SU-DHL-6 (cell line): ENCODE results near the gene AFF3.

ENCODE experiments used
- H2AFZ ChIP-seq: fragments of 200-600 bp; sonication (generic); 2 replicates; pipeline ENCODE4 v1.6.1; 2014; ENCODE audit warnings: low read depth, mild to moderate bottlenecking, moderate library complexity, mixed read lengths, antibody characterized with exemption, low read length; ENCODE audit not compliant: severe bottlenecking
- H3F3A ChIP-seq: fragments of 200-600 bp; shearing (Covaris generic); 2 replicates; pipeline ENCODE4 v1.6.0; 2016; ENCODE audit warnings: antibody characterized with exemption, mild to moderate bottlenecking; ENCODE audit not compliant: insufficient read depth
- H3K27ac ChIP-seq: fragments of 200-600 bp; sonication (generic); 2 replicates; pipeline ENCODE4 v1.5.1; 2016; ENCODE audit warnings: low read depth, mild to moderate bottlenecking, low read length, moderate library complexity, mixed read lengths
- H3K27me3 ChIP-seq: fragments of 200-600 bp; sonication (generic), shearing (Covaris generic); 2 replicates; pipeline ENCODE4 v1.6.0; 2014; ENCODE audit warnings: mild to moderate bottlenecking, low read length
- H3K36me3 ChIP-seq: fragments of 200-600 bp; sonication (generic); 2 replicates; pipeline ENCODE4 v1.6.1; 2014; ENCODE audit warnings: mild to moderate bottlenecking, low read length, mixed read lengths
- H3K4me2 ChIP-seq: fragments of 300-600, 200-600 bp; shearing (Covaris generic), sonication (generic); 2 replicates; pipeline ENCODE4 v1.6.0; 2014; ENCODE audit warnings: low read length, low read depth, mild to moderate bottlenecking; ENCODE audit not compliant: poor library complexity, severe bottlenecking
- H3K4me3 ChIP-seq: fragments of 200-600 bp; sonication (generic); 2 replicates; pipeline ENCODE4 v1.5.1; 2014; ENCODE audit warnings: antibody characterized with exemption, low read length, mild to moderate bottlenecking, mixed read lengths; ENCODE audit not compliant: insufficient read depth, poor library complexity, severe bottlenecking
- H3K79me2 ChIP-seq: fragments of 200-600 bp; sonication (generic); 2 replicates; pipeline ENCODE4 v1.6.1; 2014; ENCODE audit warnings: mild to moderate bottlenecking, low read length, moderate library complexity; ENCODE audit not compliant: insufficient read depth
- H3K9ac ChIP-seq: fragments of 200-600 bp; sonication (generic); 2 replicates; pipeline ENCODE4 v1.7.0; 2014; ENCODE audit warnings: mild to moderate bottlenecking, low read length
- H3K9me2 ChIP-seq: fragments of 200-600 bp; sonication (generic); replicated peaks from 2 replicates; pipeline ENCODE4 v1.6.1; 2014; ENCODE audit warnings: low read length; ENCODE audit not compliant: insufficient read depth
- H3K9me3 ChIP-seq: fragments of 200-600 bp; sonication (generic); 2 replicates; pipeline ENCODE4 v1.6.1; 2014; ENCODE audit warnings: low read length, mixed read lengths; ENCODE audit not compliant: insufficient read depth
- H4K20me1 ChIP-seq: fragments of 200-600 bp; sonication (generic); 2 replicates; pipeline ENCODE4 v1.6.1; 2014; ENCODE audit warnings: low read depth, mild to moderate bottlenecking, antibody characterized with exemption, low read length, moderate library complexity, mixed read lengths
- CTCF ChIP-seq: fragments of 200-600 bp; sonication (generic); IDR thresholded peaks from one replicate; pipeline ENCODE4 v1.5.1; 2017; ENCODE audit warnings: antibody characterized with exemption, mild to moderate bottlenecking, low read length, moderate library complexity; ENCODE audit not compliant: insufficient read depth, poor library complexity, severe bottlenecking
- EZH2phosphoT487 ChIP-seq: fragments of 200-600 bp; sonication (generic), shearing (Covaris generic); conservative IDR thresholded peaks from 2 replicates; pipeline ENCODE4 v1.6.1; 2018; ENCODE audit warnings: mild to moderate bottlenecking, antibody characterized with exemption, low read length, moderate library complexity, mixed read lengths

Gene AFF3

GRCh38 chr2:99998651-99999320, 143.6 kb downstream of the AFF3 start:
- TF ChIP-seq CTCF (no peak), EZH2phosphoT487 (no peak)
- Histone ChIP-seq H3K4me3 (no peak overlapping the region), H3K36me3 (no peaks in the 10 kb centered on the region), H3K9me3 (no peaks in the 10 kb centered on the region), H3K79me2 (no peaks in the 10 kb centered on the region), H3K27me3 (no peaks in the 10 kb centered on the region), H3K4me2 (no peak overlapping the region), H3K9me2 (no peaks in the 10 kb centered on the region), H3F3A (no peaks in the 10 kb centered on the region), H4K20me1 (no peaks in the 10 kb centered on the region), H2AFZ (no peak overlapping the region), H3K27ac (no peak overlapping the region), H3K9ac (no peak overlapping the region)

- no peaks in the 10 kb centered on the region for H3K79me2 ChIP-seq
- no peak overlapping the region for H3K27ac ChIP-seq
- no peaks in the 10 kb centered on the region for H3K36me3 ChIP-seq
- H3K9me3 ChIP-seq: no peaks in the 10 kb centered on the region
- no peak overlapping the region for H2AFZ ChIP-seq
- H3K27me3 ChIP-seq: no peaks in the 10 kb centered on the region
- no peaks in the 10 kb centered on the region for H3F3A ChIP-seq
- no peak overlapping the region for H3K4me3 ChIP-seq
- TF ChIP-seq CTCF (no peak), EZH2phosphoT487 (no peak)
- H4K20me1 ChIP-seq: no peaks in the 10 kb centered on the region
- no peak overlapping the region for H3K9ac ChIP-seq
- no peak overlapping the region for H3K4me2 ChIP-seq
- H3K9me2 ChIP-seq: no peaks in the 10 kb centered on the region
Observed at GRCh38 chr2:99989905-99990304, 152.5 kb downstream of the AFF3 start.

- Histone ChIP-seq H2AFZ (no peak overlapping the region), H4K20me1 (no peaks in the 10 kb centered on the region), H3K9me2 (no peaks in the 10 kb centered on the region), H3K79me2 (no peaks in the 10 kb centered on the region), H3K9me3 (no peaks in the 10 kb centered on the region), H3K27ac (no peak overlapping the region), H3K9ac (no peak overlapping the region), H3F3A (no peaks in the 10 kb centered on the region), H3K27me3 (no peaks in the 10 kb centered on the region), H3K4me2 (no peak overlapping the region), H3K4me3 (no peak overlapping the region), H3K36me3 (no peaks in the 10 kb centered on the region)
- TF ChIP-seq EZH2phosphoT487 (no peak), CTCF (no peak)
Observed at GRCh38 chr2:99988599-99988998, 153.8 kb downstream of the AFF3 start.
